Brain microvascular endothelial cell (primary cell): ENCODE data around the gene SDK1.

ENCODE experiments used
- DNase-seq: peaks from one replicate; pipeline ENCODE4 v3.0.0-alpha.2; 2020
- H3K27ac ChIP-seq: fragments of 250-450 bp; sonication (Bioruptor Pico); 2 replicates; pipeline ENCODE4 v1.5.1; 2020; ENCODE audit warnings: mild to moderate bottlenecking, moderate library complexity
- H3K27me3 ChIP-seq: fragments of 250-450 bp; sonication (Bioruptor Pico); replicated peaks from 2 replicates; pipeline ENCODE4 v1.5.1; 2020; ENCODE audit warnings: mild to moderate bottlenecking
- H3K36me3 ChIP-seq: fragments of 250-450 bp; sonication (Bioruptor Pico); replicated peaks from 2 replicates; pipeline ENCODE4 v1.5.1; 2020; ENCODE audit warnings: mild to moderate bottlenecking
- H3K4me3 ChIP-seq: 2 replicates; pipeline ENCODE4 v1.5.1; 2011; ENCODE audit warnings: low read depth, mild to moderate bottlenecking, control low read depth, low read length, moderate library complexity
- CTCF ChIP-seq: IDR thresholded peaks from 2 replicates; pipeline ENCODE4 v1.5.1; 2011; ENCODE audit warnings: low read depth, mild to moderate bottlenecking, moderate library complexity, low read length, control low read depth, inconsistent platforms; ENCODE audit errors: missing control alignments
- in situ Hi-C: cut with HindIII; loops from 2 replicates; pipeline ENCODE4 v1.10.0; 2017; ENCODE audit warnings: low sequenced_read_pairs, low pct_ligation_motif_present

Gene SDK1

GRCh38 chr7:4170997-4171786 lies 870.1 kb downstream of the SDK1 start:
- no peak for TF ChIP-seq CTCF
- Histone ChIP-seq H3K27ac (no peak overlapping the region), H3K4me3 (no peak overlapping the region), H3K36me3 (no peaks in the 10 kb centered on the region), H3K27me3 (no peaks in the 10 kb centered on the region)
- no peak for DNase-seq
- in situ Hi-C loops: no loop called here

GRCh38 chr7:4172883-4173282 lies 871.8 kb downstream of the SDK1 start:
- Histone ChIP-seq H3K27ac (no peak overlapping the region), H3K4me3 (no peak overlapping the region), H3K27me3 (no peaks in the 10 kb centered on the region), H3K36me3 (no peaks in the 10 kb centered on the region)
- in situ Hi-C loops: no loop called here
- no peak for DNase-seq
- TF ChIP-seq CTCF: no peak

DNA sequence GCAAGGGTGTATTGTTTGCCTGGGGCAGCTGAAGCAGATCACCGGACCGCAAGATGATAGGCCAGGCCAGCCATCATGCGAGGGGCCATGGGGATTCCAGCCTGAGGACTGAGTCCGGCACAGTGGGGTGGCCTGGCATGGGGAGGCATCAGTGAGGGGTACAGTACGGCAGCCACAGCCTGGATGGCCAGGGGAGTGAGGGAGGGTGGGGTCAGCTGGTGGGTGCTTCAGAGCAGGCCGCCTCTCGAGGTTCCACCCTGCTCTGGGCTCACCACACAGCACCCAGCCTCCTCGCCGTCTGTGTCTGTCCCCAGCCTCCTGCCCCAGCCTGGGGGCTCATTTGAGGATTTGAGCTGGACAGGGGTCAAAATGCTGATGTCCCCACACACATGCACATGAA lies 872.6 kb downstream of the SDK1 start:
- Histone ChIP-seq H3K36me3 (no peaks in the 10 kb centered on the region), H3K4me3 (no peak overlapping the region), H3K27ac (no peak overlapping the region), H3K27me3 (no peaks in the 10 kb centered on the region)
- in situ Hi-C loops: no loop called here
- TF ChIP-seq CTCF: no peak
- no peak for DNase-seq

DNA sequence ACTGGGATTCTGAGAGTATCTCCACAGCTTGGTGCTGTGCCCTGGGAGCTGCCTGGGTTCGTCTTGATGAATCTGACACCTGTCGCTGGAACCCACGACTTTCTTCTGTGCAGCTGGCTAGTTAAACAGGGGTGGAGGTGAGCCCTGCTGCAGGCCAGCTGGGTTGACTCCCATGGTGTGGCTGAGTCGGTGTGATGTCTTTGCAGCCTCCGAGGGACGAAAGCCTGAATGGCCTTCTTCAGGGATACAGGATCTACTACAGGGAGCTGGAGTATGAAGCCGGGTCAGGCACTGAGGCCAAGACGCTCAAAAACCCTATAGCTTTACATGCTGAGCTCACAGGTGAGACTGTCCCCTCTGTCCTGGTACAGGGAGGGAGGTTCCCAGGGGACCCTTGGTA lies 873.0 kb downstream of the SDK1 start:
- no peak for DNase-seq
- in situ Hi-C loops: no loop called here
- Histone ChIP-seq H3K36me3 (no peaks in the 10 kb centered on the region), H3K27me3 (no peaks in the 10 kb centered on the region), H3K4me3 (no peak overlapping the region), H3K27ac (no peak overlapping the region)
- TF ChIP-seq CTCF: no peak

DNA sequence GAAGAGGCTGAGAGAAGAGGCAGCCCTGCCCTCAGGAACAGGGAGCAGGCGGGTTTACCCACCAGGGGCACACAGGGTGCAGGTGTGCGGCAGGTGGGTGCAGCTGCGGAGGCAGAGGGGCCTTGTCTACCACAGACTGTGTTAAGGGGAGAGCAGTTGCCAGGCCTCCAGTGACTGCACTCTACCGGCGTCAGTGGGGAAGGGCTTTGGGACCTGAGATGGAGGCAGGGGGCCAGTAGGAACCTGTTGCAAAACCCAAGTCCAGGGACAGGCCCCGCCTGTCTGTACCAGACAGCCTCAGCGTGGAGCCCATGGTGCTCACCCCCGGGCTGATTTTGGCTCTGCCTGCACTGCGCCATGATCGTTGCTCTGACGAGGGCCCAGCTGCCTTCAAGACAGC lies 873.4 kb downstream of the SDK1 start:
- H3K27ac ChIP-seq: no peak overlapping the region
- H3K4me3 ChIP-seq: no peak overlapping the region
- DNase-seq: no peak
- in situ Hi-C loops: no loop called here
- no peaks in the 10 kb centered on the region for H3K36me3 ChIP-seq
- no peak for TF ChIP-seq CTCF
- H3K27me3 ChIP-seq: no peaks in the 10 kb centered on the region

GRCh38 chr7:4174884-4175283 lies 873.8 kb downstream of the SDK1 start:
- DNase-seq: no peak
- no peak for TF ChIP-seq CTCF
- Histone ChIP-seq H3K27ac (no peak overlapping the region), H3K4me3 (no peak overlapping the region), H3K36me3 (no peaks in the 10 kb centered on the region), H3K27me3 (no peaks in the 10 kb centered on the region)
- in situ Hi-C loops: no loop called here
